Transverse colon (tissue), 3 donors: ENCODE results near the gene PIK3IP1.

Experiments
- EP300 ChIP-seq: sonication (generic); formaldehyde crosslinking; IDR thresholded peaks from one replicate; pipeline ENCODE4 v1.6.1; 2017; ENCODE audit warnings: antibody characterized with exemption, low read depth
- POLR2A ChIP-seq: fragments of 450-650 bp; IDR thresholded peaks from one replicate; pipeline ENCODE4 v1.6.1; 2016; ENCODE audit warnings: antibody characterized with exemption, mild to moderate bottlenecking, moderate library complexity
- TF ChIP-seq, protein P1 (sequence below), 5 experiments: fragments of 200-600 bp in 3 of 5; fragments of 450-650 bp in 2 of 5; sonication (generic) in 3 of 5; IDR thresholded peaks; 1 replicate in 2 of 5; 2 replicates in 3 of 5; pipeline ENCODE4 v1.5.1; 2016 to 2017; ENCODE audit warnings: antibody characterized with exemption in 5 of 5, inconsistent platforms in 3 of 5, mild to moderate bottlenecking in 2 of 5, moderate library complexity in 1 of 5

- TF ChIP-seq, protein P1, sequence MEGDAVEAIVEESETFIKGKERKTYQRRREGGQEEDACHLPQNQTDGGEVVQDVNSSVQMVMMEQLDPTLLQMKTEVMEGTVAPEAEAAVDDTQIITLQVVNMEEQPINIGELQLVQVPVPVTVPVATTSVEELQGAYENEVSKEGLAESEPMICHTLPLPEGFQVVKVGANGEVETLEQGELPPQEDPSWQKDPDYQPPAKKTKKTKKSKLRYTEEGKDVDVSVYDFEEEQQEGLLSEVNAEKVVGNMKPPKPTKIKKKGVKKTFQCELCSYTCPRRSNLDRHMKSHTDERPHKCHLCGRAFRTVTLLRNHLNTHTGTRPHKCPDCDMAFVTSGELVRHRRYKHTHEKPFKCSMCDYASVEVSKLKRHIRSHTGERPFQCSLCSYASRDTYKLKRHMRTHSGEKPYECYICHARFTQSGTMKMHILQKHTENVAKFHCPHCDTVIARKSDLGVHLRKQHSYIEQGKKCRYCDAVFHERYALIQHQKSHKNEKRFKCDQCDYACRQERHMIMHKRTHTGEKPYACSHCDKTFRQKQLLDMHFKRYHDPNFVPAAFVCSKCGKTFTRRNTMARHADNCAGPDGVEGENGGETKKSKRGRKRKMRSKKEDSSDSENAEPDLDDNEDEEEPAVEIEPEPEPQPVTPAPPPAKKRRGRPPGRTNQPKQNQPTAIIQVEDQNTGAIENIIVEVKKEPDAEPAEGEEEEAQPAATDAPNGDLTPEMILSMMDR (IDR thresholded peaks at IDR 0.05), result no peak
- no peak for TF ChIP-seq EP300
- no peak for TF ChIP-seq POLR2A
These were observed 48.5 kb upstream of the PIK3IP1 start for GRCh38 chr22:31340765-31341247.
